ENCODE results near the gene TSKU.

DNA sequence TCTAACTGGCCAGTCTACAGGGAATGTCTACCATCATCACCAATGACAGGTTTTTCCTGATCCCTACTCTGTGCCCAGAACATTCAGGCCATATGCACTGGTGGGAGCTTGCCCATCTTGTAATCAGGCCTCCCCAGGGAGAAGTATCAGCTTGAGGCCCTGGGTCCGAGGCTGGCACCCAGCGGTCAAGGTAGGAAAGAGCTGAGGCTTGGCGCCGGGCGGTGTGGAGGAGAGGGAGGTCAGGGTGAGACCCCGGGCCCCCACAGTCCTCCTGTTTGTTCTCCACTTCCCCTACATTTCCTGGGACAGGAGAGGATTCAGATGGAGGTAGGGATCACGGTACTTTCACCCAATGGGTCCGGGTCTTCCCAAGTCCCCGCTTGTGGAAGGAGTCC, 15.5 kb downstream of the TSKU start:
- TF ChIP-seq POLR2AphosphoS5 (IDR thresholded peaks at IDR 0.05) = no peak
- TF ChIP-seq, protein P1, sequence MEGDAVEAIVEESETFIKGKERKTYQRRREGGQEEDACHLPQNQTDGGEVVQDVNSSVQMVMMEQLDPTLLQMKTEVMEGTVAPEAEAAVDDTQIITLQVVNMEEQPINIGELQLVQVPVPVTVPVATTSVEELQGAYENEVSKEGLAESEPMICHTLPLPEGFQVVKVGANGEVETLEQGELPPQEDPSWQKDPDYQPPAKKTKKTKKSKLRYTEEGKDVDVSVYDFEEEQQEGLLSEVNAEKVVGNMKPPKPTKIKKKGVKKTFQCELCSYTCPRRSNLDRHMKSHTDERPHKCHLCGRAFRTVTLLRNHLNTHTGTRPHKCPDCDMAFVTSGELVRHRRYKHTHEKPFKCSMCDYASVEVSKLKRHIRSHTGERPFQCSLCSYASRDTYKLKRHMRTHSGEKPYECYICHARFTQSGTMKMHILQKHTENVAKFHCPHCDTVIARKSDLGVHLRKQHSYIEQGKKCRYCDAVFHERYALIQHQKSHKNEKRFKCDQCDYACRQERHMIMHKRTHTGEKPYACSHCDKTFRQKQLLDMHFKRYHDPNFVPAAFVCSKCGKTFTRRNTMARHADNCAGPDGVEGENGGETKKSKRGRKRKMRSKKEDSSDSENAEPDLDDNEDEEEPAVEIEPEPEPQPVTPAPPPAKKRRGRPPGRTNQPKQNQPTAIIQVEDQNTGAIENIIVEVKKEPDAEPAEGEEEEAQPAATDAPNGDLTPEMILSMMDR (IDR thresholded peaks at IDR 0.05) = no peak
